GM23248 (cell line): ENCODE measurements around the gene BAHCC1. TPM values are rescaled to one million over a fixed set of nuclear protein-coding genes. Genes with fewer than 3 reads are reported as not detected.

ENCODE experiments used
- DNase-seq: peaks from one replicate; pipeline ENCODE4 v3.0.0-alpha.2; 2015
- H2AFZ ChIP-seq: fragments of 200-600 bp; sonication (generic); 2 replicates; pipeline ENCODE4 v1.6.1; 2016; ENCODE audit warnings: antibody characterized with exemption
- H3F3A ChIP-seq: fragments of 200-600 bp; sonication (generic); 2 replicates; pipeline ENCODE4 v1.6.1; 2016; ENCODE audit warnings: mild to moderate bottlenecking, antibody characterized with exemption, mixed run types; ENCODE audit not compliant: insufficient read depth
- H3K27ac ChIP-seq: fragments of 200-600 bp; sonication (generic); 2 replicates; pipeline ENCODE4 v1.5.1; 2016; ENCODE audit warnings: mild to moderate bottlenecking
- H3K27me3 ChIP-seq: fragments of 200-600 bp; sonication (generic); replicated peaks from 2 replicates; pipeline ENCODE4 v1.6.1; 2016; ENCODE audit warnings: mild to moderate bottlenecking; ENCODE audit not compliant: insufficient read depth
- H3K36me3 ChIP-seq: fragments of 200-600 bp; sonication (generic); 2 replicates; pipeline ENCODE4 v1.6.1; 2016; ENCODE audit warnings: low read depth, mild to moderate bottlenecking
- H3K4me1 ChIP-seq: fragments of 200-600 bp; sonication (generic); 2 replicates; pipeline ENCODE4 v1.6.1; 2016; ENCODE audit warnings: mild to moderate bottlenecking; ENCODE audit not compliant: insufficient read depth
- H3K4me2 ChIP-seq: fragments of 200-600 bp; sonication (generic); one replicate; pipeline ENCODE4 v1.6.1; 2016; ENCODE audit warnings: mild to moderate bottlenecking; ENCODE audit not compliant: unreplicated experiment
- H3K4me3 ChIP-seq: fragments of 200-600 bp; sonication (generic); 2 replicates; pipeline ENCODE4 v1.5.1; 2016; ENCODE audit warnings: mild to moderate bottlenecking
- H3K79me2 ChIP-seq: fragments of 200-600 bp; sonication (generic); 2 replicates; pipeline ENCODE4 v1.6.1; 2016; ENCODE audit warnings: mild to moderate bottlenecking; ENCODE audit not compliant: insufficient read depth
- H3K9ac ChIP-seq: fragments of 200-600 bp; sonication (generic); 2 replicates; pipeline ENCODE4 v1.6.1; 2016; ENCODE audit warnings: mild to moderate bottlenecking
- H3K9me2 ChIP-seq: fragments of 200-600 bp; sonication (generic); 2 replicates; pipeline ENCODE4 v1.6.1; 2016; ENCODE audit warnings: mixed run types, mild to moderate bottlenecking, moderate library complexity; ENCODE audit not compliant: insufficient read depth
- H3K9me3 ChIP-seq: fragments of 200-600 bp; sonication (generic); one replicate; pipeline ENCODE4 v1.6.1; 2017; ENCODE audit warnings: low read depth
- H4K20me1 ChIP-seq: fragments of 200-600 bp; sonication (generic); 2 replicates; pipeline ENCODE4 v1.6.0; 2016; ENCODE audit not compliant: insufficient read depth
- EZH2 ChIP-seq: fragments of 200-600 bp; sonication (generic); IDR thresholded peaks from 2 replicates; pipeline ENCODE4 v1.6.1; 2018; ENCODE audit warnings: antibody characterized with exemption, mild to moderate bottlenecking; ENCODE audit not compliant: insufficient read depth, poor library complexity, severe bottlenecking
- EZH2phosphoT487 ChIP-seq: fragments of 200-600 bp; sonication (generic); IDR thresholded peaks from 2 replicates; pipeline ENCODE4 v1.6.1; 2018; ENCODE audit warnings: antibody characterized with exemption, moderate library complexity, mild to moderate bottlenecking, low read depth; ENCODE audit not compliant: insufficient read depth
- WGBS, 2 experiments: methylation state at CpG; one replicate each; pipeline ENCODE4 v1.1.6; 2015 to 2017; ENCODE audit warnings: low lambda C conversion rate in 2 of 2, low coverage in 1 of 2; ENCODE audit errors: missing lambda C conversion rate in 2 of 2; 5-methylcytosine and 5-hydroxymethylcytosine counted together
- in situ Hi-C: fragments of 300-500 bp; cut with MboI; formaldehyde crosslinking; loops from 2 replicates; pipeline ENCODE4 v1.15.0; 2020
- polyA plus RNA-seq: library from polyadenylated mRNA; unstranded; fragments of >200 nt; fragmentation: Nextera tagmentation; extraction: Ambion mirVana; gene quantifications from 2 replicates; pipeline ENCODE4 v1.2.1, GENCODE V29; 2016
- total RNA-seq: library from RNA; depleted of rRNA; stranded (reverse); fragments of >200 nt; shearing (Covaris generic); gene quantifications from 2 replicates; pipeline ENCODE4 v1.2.3, GENCODE V29; 2014

Gene BAHCC1
- total and polyA plus RNA-seq, 2 experiments from 2014 or later, result 1.3 to 3.0 TPM

- in situ Hi-C loops, result no loop called here
- H2AFZ ChIP-seq, result no peak overlapping the region
Measured at GRCh38 chr17:81433656-81434055, 38.4 kb downstream of the BAHCC1 start.

GRCh38 chr17:81434072-81434471 lies 38.8 kb downstream of the BAHCC1 start:
- H4K20me1 ChIP-seq, result no peaks in the 10 kb centered on the region
- in situ Hi-C loops, result no loop called here
- no peaks in the 10 kb centered on the region for H3K9me2 ChIP-seq
- peaks cover 13% of the 10 kb centered on the region for H3K4me1 ChIP-seq
- no peaks in the 10 kb centered on the region for H3K27me3 ChIP-seq
- no peak overlapping the region for H3K4me3 ChIP-seq
- no peaks in the 10 kb centered on the region for H3K9me3 ChIP-seq
- no peak overlapping the region for H3K4me2 ChIP-seq
- WGBS, 2 experiments, result 68 to 72% methylated on average over 15 of the region's 15 CpGs
- peak; percentile 49 for DNase-seq
- no peaks in the 10 kb centered on the region for H3F3A ChIP-seq
- H3K9ac ChIP-seq, result no peak overlapping the region
- no peaks in the 10 kb centered on the region for H3K79me2 ChIP-seq
- H3K36me3 ChIP-seq, result no peaks in the 10 kb centered on the region
- no peak overlapping the region for H3K27ac ChIP-seq
- no peak overlapping the region for H2AFZ ChIP-seq
- TF ChIP-seq EZH2, result no peak
- TF ChIP-seq EZH2phosphoT487, result no peak

More at GRCh38 chr17:81433656-81434055, 38.4 kb downstream of the BAHCC1 start:
- H3K4me2 ChIP-seq, result no peak overlapping the region
- WGBS, 2 experiments, result 90 to 94% methylated on average over 21 to 24 of the region's 24 CpGs
- H3K4me1 ChIP-seq, result peaks cover 13% of the 10 kb centered on the region
- H3K4me3 ChIP-seq, result no peak overlapping the region
- no peaks in the 10 kb centered on the region for H3K79me2 ChIP-seq
- H4K20me1 ChIP-seq, result no peaks in the 10 kb centered on the region
- TF ChIP-seq EZH2 (no peak), EZH2phosphoT487 (no peak)
- H3F3A ChIP-seq, result no peaks in the 10 kb centered on the region
- H3K9ac ChIP-seq, result no peak overlapping the region
- no peaks in the 10 kb centered on the region for H3K9me3 ChIP-seq
- no peaks in the 10 kb centered on the region for H3K36me3 ChIP-seq
- DNase-seq, result no peak
- no peaks in the 10 kb centered on the region for H3K9me2 ChIP-seq
- no peaks in the 10 kb centered on the region for H3K27me3 ChIP-seq
- H3K27ac ChIP-seq, result no peak overlapping the region

- no peaks in the 10 kb centered on the region for H3F3A ChIP-seq
- no peak overlapping the region for H3K9ac ChIP-seq
- H3K4me2 ChIP-seq, result no peak overlapping the region
Measured at GRCh38 chr17:81434681-81435417, 39.6 kb downstream of the BAHCC1 start.

GRCh38 chr17:81435652-81436293 lies 40.5 kb downstream of the BAHCC1 start:
- TF ChIP-seq EZH2phosphoT487, result no peak
- no peak for TF ChIP-seq EZH2
- H3K27me3 ChIP-seq, result no peaks in the 10 kb centered on the region
- 57 to 65% methylated on average over 8 to 10 of the region's 10 CpGs for WGBS, 2 experiments
- H4K20me1 ChIP-seq, result no peaks in the 10 kb centered on the region
- peaks cover 9% of the 10 kb centered on the region for H3K4me1 ChIP-seq
- no peak for DNase-seq
- no peak overlapping the region for H3K4me3 ChIP-seq
- H3K4me2 ChIP-seq, result no peak overlapping the region
- no peak overlapping the region for H2AFZ ChIP-seq
- in situ Hi-C loops, result no loop called here
- no peaks in the 10 kb centered on the region for H3K9me3 ChIP-seq
- no peaks in the 10 kb centered on the region for H3K79me2 ChIP-seq
- no peaks in the 10 kb centered on the region for H3F3A ChIP-seq
- no peaks in the 10 kb centered on the region for H3K9me2 ChIP-seq
- no peak overlapping the region for H3K9ac ChIP-seq
- no peaks in the 10 kb centered on the region for H3K36me3 ChIP-seq
- no peak overlapping the region for H3K27ac ChIP-seq

More at GRCh38 chr17:81434681-81435417, 39.6 kb downstream of the BAHCC1 start:
- H2AFZ ChIP-seq, result no peak overlapping the region
- no peaks in the 10 kb centered on the region for H3K27me3 ChIP-seq
- no peak overlapping the region for H3K4me3 ChIP-seq
- no peaks in the 10 kb centered on the region for H3K9me3 ChIP-seq
- no peaks in the 10 kb centered on the region for H3K9me2 ChIP-seq
- peaks cover 9% of the 10 kb centered on the region for H3K4me1 ChIP-seq
- no peak overlapping the region for H3K27ac ChIP-seq
- no peaks in the 10 kb centered on the region for H3K79me2 ChIP-seq
- 89 to 93% methylated on average over 12 to 17 of the region's 17 CpGs for WGBS, 2 experiments
- TF ChIP-seq EZH2 (no peak), EZH2phosphoT487 (no peak)
- DNase-seq, result no peak
- in situ Hi-C loops, result no loop called here
- H4K20me1 ChIP-seq, result no peaks in the 10 kb centered on the region
- no peaks in the 10 kb centered on the region for H3K36me3 ChIP-seq
